Vagina (tissue), 2 donors: ENCODE measurements around the gene PRKCE. TPM values are rescaled to one million over a fixed set of nuclear protein-coding genes. Genes with fewer than 3 reads are reported as not detected.

Experiments
- DNase-seq, 2 donors: peaks; one replicate each; pipeline ENCODE4 v3.0.0-alpha.2; 2017; ENCODE audit errors: extremely low spot score in 2 of 2
- H3K27ac ChIP-seq: fragments of 200-600 bp; sonication (generic); one replicate; pipeline ENCODE4 v1.5.1; 2019
- H3K27me3 ChIP-seq: fragments of 200-600 bp; sonication (generic); one replicate; pipeline ENCODE4 v1.5.1; 2019
- H3K36me3 ChIP-seq, 2 donors: fragments of 200-600 bp; sonication (generic); one replicate each; pipeline ENCODE4 v1.5.1; 2017 to 2019
- H3K4me1 ChIP-seq: fragments of 200-600 bp; sonication (generic); one replicate; pipeline ENCODE4 v1.5.1; 2019
- H3K4me3 ChIP-seq, 2 donors: fragments of 200-600 bp; sonication (generic); 1 replicate in 1 of 2; 2 replicates in 1 of 2; pipeline ENCODE4 v1.5.1; 2016 to 2019
- H3K9me3 ChIP-seq: fragments of 200-600 bp; sonication (generic); one replicate; pipeline ENCODE4 v1.5.1; 2019
- POLR2A ChIP-seq, 2 donors: fragments of 450-650 bp; IDR thresholded peaks; one replicate each; pipeline ENCODE4 v1.6.1; 2017; ENCODE audit warnings: antibody characterized with exemption in 2 of 2, mild to moderate bottlenecking in 2 of 2, moderate library complexity in 2 of 2
- POLR2AphosphoS5 ChIP-seq, 2 donors: sonication (generic); formaldehyde crosslinking; IDR thresholded peaks; one replicate each; pipeline ENCODE4 v1.9.0; 2017; ENCODE audit warnings: antibody characterized with exemption in 2 of 2, mild to moderate bottlenecking in 2 of 2, low read depth in 1 of 2; ENCODE audit not compliant: insufficient read depth in 1 of 2
- intact Hi-C: fragments of 100-400 bp; cut with DNase I; formaldehyde crosslinking; loops from one replicate; pipeline ENCODE4 v1.15.1; 2023
- total RNA-seq: library from RNA; depleted of rRNA; stranded (reverse); fragments of >200 nt; gene quantifications from one replicate; pipeline ENCODE4 v1.2.3, GENCODE V29; 2016
- TF ChIP-seq, protein P1 (sequence below), 3 experiments: fragments of 450-650 bp in 2 of 3; fragments of 200-600 bp in 1 of 3; sonication (generic) in 1 of 3; IDR thresholded peaks; one replicate each; pipeline ENCODE4 v1.5.1; 2017 to 2019; ENCODE audit warnings: antibody characterized with exemption in 3 of 3, mild to moderate bottlenecking in 2 of 3, moderate library complexity in 2 of 3

PRKCE gene
- total RNA-seq, 1 donor from 2014 or later: 11.8 TPM

DNA sequence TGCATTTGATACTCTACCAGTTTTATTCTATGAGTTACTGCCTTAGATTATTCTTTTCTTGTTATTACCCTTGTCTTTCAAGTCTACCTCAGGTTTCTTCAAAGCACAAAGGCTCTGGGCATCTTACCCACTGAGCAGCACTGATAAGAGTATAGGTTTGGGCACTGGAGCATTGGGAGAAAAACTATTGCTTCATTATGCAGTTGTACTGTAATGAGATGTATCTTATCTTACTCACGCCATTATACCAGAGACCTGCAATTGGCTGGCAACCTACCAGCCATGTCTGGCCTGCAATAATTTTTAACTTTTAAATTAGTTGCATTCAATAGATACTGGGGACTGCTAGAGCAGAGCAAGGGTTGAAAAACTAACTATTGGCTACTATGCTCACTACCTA is 21.5 kb upstream of the PRKCE start:
- intact Hi-C loops: no loop called here
- Histone ChIP-seq H3K27ac (no peak overlapping the region), H3K36me3 (no peaks in the 10 kb centered on the region), H3K27me3 (no peaks in the 10 kb centered on the region), H3K4me1 (no peaks in the 10 kb centered on the region), H3K9me3 (no peaks in the 10 kb centered on the region), H3K4me3 (no peak overlapping the region)
- TF ChIP-seq POLR2A (IDR thresholded peaks at IDR 0.05) (no peak), POLR2AphosphoS5 (IDR thresholded peaks at IDR 0.05; ENCODE audit: insufficient read depth in 1 of 2, low read depth in 1 of 2) (no peak)
- TF ChIP-seq, protein P1, sequence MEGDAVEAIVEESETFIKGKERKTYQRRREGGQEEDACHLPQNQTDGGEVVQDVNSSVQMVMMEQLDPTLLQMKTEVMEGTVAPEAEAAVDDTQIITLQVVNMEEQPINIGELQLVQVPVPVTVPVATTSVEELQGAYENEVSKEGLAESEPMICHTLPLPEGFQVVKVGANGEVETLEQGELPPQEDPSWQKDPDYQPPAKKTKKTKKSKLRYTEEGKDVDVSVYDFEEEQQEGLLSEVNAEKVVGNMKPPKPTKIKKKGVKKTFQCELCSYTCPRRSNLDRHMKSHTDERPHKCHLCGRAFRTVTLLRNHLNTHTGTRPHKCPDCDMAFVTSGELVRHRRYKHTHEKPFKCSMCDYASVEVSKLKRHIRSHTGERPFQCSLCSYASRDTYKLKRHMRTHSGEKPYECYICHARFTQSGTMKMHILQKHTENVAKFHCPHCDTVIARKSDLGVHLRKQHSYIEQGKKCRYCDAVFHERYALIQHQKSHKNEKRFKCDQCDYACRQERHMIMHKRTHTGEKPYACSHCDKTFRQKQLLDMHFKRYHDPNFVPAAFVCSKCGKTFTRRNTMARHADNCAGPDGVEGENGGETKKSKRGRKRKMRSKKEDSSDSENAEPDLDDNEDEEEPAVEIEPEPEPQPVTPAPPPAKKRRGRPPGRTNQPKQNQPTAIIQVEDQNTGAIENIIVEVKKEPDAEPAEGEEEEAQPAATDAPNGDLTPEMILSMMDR (IDR thresholded peaks at IDR 0.05): no peak
- DNase-seq: no peak

DNA sequence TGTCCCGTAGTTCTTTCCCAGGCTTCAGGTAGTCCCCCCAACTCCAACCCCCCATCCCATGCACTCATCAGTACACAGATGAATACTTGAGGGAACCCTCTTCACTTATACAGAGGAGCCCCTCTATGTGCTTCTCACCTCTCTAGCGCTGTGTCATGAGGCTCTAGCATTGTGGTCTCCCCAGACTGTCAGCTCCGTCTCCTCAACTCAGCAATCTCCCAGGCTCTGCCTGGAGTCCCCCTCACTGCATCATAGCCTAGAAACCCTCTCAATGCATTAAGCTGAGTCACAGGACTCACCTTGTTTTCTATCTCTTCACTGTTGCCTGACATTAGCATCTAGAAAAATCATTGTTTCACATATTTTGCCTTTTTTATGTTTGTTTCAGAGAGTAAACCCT is 20.2 kb upstream of the PRKCE start:
- Histone ChIP-seq H3K27me3 (no peaks in the 10 kb centered on the region), H3K36me3 (no peaks in the 10 kb centered on the region), H3K4me1 (no peaks in the 10 kb centered on the region), H3K9me3 (no peaks in the 10 kb centered on the region), H3K27ac (no peak overlapping the region), H3K4me3 (no peak overlapping the region)
- TF ChIP-seq, protein P1 (IDR thresholded peaks at IDR 0.05): no peak
- TF ChIP-seq POLR2AphosphoS5 (IDR thresholded peaks at IDR 0.05; ENCODE audit: insufficient read depth in 1 of 2, low read depth in 1 of 2): no peak
- TF ChIP-seq POLR2A (IDR thresholded peaks at IDR 0.05): no peak
- no peak for DNase-seq
- intact Hi-C loops: no loop called here

DNA sequence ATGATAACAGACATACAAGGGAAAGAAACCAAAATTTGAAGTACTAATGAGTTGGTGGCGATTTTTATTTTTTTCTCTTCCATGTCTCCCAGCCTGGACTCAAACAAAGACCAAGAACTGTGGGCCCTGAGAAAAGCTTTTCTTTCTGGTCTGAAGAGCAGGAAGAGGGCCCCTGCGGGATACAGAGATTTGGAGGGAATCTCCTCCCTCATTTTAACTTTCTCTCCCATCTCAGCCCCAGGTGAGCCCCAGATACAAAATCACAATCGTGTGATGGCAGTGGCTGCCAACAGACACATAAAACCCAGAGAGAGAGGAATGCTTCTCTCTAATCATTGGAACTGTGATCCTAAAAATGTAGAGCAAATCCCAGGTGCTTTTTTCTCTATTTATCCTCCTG is 19.5 kb upstream of the PRKCE start:
- no peak for DNase-seq
- Histone ChIP-seq H3K9me3 (no peaks in the 10 kb centered on the region), H3K27ac (no peak overlapping the region), H3K27me3 (no peaks in the 10 kb centered on the region), H3K4me1 (no peaks in the 10 kb centered on the region), H3K4me3 (no peak overlapping the region), H3K36me3 (no peaks in the 10 kb centered on the region)
- intact Hi-C loops: no loop called here
- TF ChIP-seq POLR2AphosphoS5 (IDR thresholded peaks at IDR 0.05; ENCODE audit: insufficient read depth in 1 of 2, low read depth in 1 of 2) (no peak), POLR2A (IDR thresholded peaks at IDR 0.05) (no peak)
- TF ChIP-seq, protein P1 (IDR thresholded peaks at IDR 0.05): no peak

DNA sequence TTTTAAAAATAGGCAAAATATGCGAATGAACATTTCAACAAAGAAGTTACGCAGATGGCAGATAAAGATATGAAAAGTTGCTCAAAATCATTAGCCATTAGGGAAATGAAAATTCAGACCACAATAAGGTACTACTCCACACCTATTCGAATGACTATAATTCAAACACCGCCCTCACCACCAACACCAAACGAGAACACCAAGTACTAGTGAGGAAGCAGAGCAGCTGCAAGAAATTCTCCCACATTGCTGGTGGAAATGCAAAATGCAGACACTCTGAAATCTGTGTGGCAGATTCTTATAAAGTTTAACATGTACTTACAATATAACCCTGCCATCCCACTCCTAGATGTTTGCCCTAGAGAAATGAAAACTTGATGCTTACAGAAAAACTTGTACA is 17.3 kb upstream of the PRKCE start:
- intact Hi-C loops: no loop called here
- TF ChIP-seq, protein P1 (IDR thresholded peaks at IDR 0.05): no peak
- TF ChIP-seq POLR2A (IDR thresholded peaks at IDR 0.05) (no peak), POLR2AphosphoS5 (IDR thresholded peaks at IDR 0.05; ENCODE audit: insufficient read depth in 1 of 2, low read depth in 1 of 2) (no peak)

DNA sequence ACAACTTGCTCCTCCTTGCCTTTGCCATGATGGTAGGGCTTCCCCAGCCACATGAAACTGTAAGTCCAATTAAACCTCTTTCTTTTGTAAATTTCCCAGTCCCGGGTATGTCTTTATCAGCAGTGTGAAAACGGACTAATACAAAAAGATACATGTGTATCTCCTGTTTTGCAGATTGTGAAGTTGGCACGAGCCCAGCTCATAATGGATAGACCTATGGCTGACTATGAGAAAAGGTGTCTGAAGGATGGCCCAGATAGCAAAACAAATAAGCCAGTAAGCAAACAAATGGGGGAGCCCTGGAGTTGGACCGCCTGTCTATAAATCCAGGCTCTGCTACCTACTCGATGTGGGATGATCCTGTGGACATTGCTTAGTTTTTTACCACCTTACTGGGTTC is 15.5 kb upstream of the PRKCE start:
- no peaks in the 10 kb centered on the region for H3K36me3 ChIP-seq
- intact Hi-C loops: no loop called here

More for the DNA sequence above, 17.3 kb upstream of the PRKCE start:
- no peaks in the 10 kb centered on the region for H3K9me3 ChIP-seq
- H3K4me1 ChIP-seq: no peaks in the 10 kb centered on the region
- H3K4me3 ChIP-seq: no peak overlapping the region
- no peak overlapping the region for H3K27ac ChIP-seq
- DNase-seq: no peak
- no peaks in the 10 kb centered on the region for H3K36me3 ChIP-seq
- no peaks in the 10 kb centered on the region for H3K27me3 ChIP-seq

More for the DNA sequence above, 15.5 kb upstream of the PRKCE start:
- no peak overlapping the region for H3K4me3 ChIP-seq
- no peak overlapping the region for H3K27ac ChIP-seq
- no peak for DNase-seq
- no peak for TF ChIP-seq POLR2A (IDR thresholded peaks at IDR 0.05)
- no peak for TF ChIP-seq POLR2AphosphoS5 (IDR thresholded peaks at IDR 0.05; ENCODE audit: insufficient read depth in 1 of 2, low read depth in 1 of 2)
- TF ChIP-seq, protein P1 (IDR thresholded peaks at IDR 0.05): no peak
- H3K27me3 ChIP-seq: no peaks in the 10 kb centered on the region
- no peaks in the 10 kb centered on the region for H3K4me1 ChIP-seq
- no peaks in the 10 kb centered on the region for H3K9me3 ChIP-seq
